Brain microvascular endothelial cell (primary cell): ENCODE results near the gene MACROD2.

ENCODE experiments used
- DNase-seq: peaks from one replicate; pipeline ENCODE4 v3.0.0-alpha.2; 2020
- H3K27ac ChIP-seq: fragments of 250-450 bp; sonication (Bioruptor Pico); 2 replicates; pipeline ENCODE4 v1.5.1; 2020; ENCODE audit warnings: mild to moderate bottlenecking, moderate library complexity
- H3K27me3 ChIP-seq: fragments of 250-450 bp; sonication (Bioruptor Pico); replicated peaks from 2 replicates; pipeline ENCODE4 v1.5.1; 2020; ENCODE audit warnings: mild to moderate bottlenecking
- H3K36me3 ChIP-seq: fragments of 250-450 bp; sonication (Bioruptor Pico); replicated peaks from 2 replicates; pipeline ENCODE4 v1.5.1; 2020; ENCODE audit warnings: mild to moderate bottlenecking
- H3K4me3 ChIP-seq: 2 replicates; pipeline ENCODE4 v1.5.1; 2011; ENCODE audit warnings: low read depth, mild to moderate bottlenecking, control low read depth, low read length, moderate library complexity
- in situ Hi-C: cut with HindIII; loops from 2 replicates; pipeline ENCODE4 v1.10.0; 2017; ENCODE audit warnings: low sequenced_read_pairs, low pct_ligation_motif_present
- TF ChIP-seq, protein P1 (sequence below): IDR thresholded peaks from 2 replicates; pipeline ENCODE4 v1.5.1; 2011; ENCODE audit warnings: low read depth, mild to moderate bottlenecking, moderate library complexity, low read length, control low read depth, inconsistent platforms; ENCODE audit errors: missing control alignments

MACROD2 gene

DNA sequence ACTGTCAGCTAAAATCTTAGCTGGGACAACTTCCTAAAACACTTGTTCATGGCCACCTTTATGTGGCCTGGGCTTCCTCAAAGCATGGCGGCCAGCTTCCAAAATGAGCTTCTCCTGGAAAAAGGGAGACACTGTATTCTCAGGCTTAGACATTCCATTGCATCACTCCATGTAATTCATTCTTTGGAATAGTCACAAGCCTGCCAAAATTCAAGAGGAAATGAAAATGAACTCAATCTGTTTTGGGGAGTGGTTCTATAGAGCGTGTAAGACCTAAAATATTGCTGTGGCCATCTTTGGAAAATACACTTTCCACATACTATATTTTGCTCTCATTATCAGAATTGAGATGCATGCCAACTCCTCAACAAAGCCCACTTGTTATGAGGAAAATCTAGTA is 1890.9 kb downstream of the MACROD2 start:
- Histone ChIP-seq H3K27ac (no peak overlapping the region), H3K36me3 (no peaks in the 10 kb centered on the region), H3K4me3 (no peak overlapping the region), H3K27me3 (no peaks in the 10 kb centered on the region)
- DNase-seq: no peak
- in situ Hi-C loops: no loop called here
- TF ChIP-seq, protein P1, sequence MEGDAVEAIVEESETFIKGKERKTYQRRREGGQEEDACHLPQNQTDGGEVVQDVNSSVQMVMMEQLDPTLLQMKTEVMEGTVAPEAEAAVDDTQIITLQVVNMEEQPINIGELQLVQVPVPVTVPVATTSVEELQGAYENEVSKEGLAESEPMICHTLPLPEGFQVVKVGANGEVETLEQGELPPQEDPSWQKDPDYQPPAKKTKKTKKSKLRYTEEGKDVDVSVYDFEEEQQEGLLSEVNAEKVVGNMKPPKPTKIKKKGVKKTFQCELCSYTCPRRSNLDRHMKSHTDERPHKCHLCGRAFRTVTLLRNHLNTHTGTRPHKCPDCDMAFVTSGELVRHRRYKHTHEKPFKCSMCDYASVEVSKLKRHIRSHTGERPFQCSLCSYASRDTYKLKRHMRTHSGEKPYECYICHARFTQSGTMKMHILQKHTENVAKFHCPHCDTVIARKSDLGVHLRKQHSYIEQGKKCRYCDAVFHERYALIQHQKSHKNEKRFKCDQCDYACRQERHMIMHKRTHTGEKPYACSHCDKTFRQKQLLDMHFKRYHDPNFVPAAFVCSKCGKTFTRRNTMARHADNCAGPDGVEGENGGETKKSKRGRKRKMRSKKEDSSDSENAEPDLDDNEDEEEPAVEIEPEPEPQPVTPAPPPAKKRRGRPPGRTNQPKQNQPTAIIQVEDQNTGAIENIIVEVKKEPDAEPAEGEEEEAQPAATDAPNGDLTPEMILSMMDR: no peak

DNA sequence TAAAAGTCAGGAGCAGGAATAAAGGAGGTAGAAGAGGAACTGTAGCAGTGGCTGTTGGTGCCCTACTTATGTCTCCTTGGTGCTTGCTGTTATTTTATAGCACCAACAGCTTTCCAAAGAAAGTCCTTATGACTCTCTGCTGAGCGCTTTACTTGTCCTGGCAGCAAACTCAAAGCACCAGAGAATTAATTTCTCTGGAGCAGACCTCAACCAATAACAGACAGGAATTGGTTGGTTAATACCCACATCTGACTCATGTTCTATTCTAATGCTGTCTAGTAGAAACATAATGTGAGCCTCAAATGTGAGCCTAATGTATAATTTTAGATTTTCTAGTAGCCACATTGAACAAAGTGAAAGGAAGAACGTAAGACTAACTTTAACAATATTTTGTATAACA is 1892.1 kb downstream of the MACROD2 start:
- TF ChIP-seq, protein P1: no peak

DNA sequence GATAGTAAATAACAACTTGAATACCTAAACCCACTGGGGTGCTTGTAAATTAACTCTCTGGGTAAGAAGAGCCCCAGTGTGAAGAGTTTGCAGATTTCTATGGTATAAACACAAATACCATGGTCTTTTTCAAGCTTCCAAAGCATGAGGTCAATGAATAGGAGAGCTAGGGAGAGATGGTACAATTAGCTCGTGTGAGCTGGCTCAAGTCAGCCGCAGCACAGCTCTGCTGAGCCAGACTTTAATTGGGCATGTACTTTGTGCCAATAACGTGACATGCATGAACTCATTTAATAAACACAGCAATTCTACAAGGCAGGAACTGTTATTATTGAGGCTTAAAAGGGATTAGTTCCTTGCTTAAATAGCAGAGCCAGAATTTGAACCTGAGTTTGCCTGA is 1893.7 kb downstream of the MACROD2 start:
- in situ Hi-C loops: no loop called here
- DNase-seq: no peak
- Histone ChIP-seq H3K27ac (no peak overlapping the region), H3K27me3 (no peaks in the 10 kb centered on the region), H3K4me3 (no peak overlapping the region), H3K36me3 (no peaks in the 10 kb centered on the region)
- TF ChIP-seq, protein P1: no peak

More for the DNA sequence above, 1892.1 kb downstream of the MACROD2 start:
- Histone ChIP-seq H3K36me3 (no peaks in the 10 kb centered on the region), H3K27me3 (no peaks in the 10 kb centered on the region), H3K4me3 (no peak overlapping the region), H3K27ac (no peak overlapping the region)
- no peak for DNase-seq
- in situ Hi-C loops: no loop called here

DNA sequence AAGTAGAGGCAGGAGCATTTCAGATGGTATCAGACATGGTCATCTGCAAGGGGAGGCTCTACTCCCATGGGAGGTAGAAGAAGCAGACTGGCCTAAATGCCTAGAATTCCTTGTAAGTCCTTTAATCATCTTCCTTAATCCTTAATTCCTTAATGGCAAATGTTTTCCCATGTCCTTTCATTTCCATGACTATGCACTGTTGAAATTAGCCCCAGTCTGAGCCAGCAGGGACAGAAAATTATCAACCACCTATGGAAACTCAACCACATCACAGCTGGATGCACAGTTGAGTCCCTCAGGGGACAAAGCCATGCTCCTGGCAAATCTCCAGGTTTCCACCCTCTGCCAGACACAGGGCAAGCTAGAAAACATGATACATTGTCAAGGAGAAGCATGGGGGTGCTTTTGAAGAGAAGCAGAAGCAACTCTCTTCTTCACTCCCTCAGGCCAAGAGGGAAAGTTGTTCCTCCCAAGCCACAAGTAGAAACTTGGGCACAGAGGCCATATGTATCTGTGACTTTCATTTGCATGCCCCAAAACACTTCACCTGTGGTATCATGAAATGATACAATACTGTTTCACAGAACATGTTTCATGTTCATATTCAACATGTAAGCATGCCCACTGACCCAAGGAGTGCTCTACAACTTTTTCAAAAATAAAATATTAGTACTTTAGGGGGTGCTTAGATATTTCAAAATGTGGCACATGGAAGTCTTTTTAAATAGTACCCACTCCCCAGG is 1894.4 kb downstream of the MACROD2 start:
- Histone ChIP-seq H3K36me3 (no peaks in the 10 kb centered on the region), H3K4me3 (no peak overlapping the region)
- in situ Hi-C loops: no loop called here

DNA sequence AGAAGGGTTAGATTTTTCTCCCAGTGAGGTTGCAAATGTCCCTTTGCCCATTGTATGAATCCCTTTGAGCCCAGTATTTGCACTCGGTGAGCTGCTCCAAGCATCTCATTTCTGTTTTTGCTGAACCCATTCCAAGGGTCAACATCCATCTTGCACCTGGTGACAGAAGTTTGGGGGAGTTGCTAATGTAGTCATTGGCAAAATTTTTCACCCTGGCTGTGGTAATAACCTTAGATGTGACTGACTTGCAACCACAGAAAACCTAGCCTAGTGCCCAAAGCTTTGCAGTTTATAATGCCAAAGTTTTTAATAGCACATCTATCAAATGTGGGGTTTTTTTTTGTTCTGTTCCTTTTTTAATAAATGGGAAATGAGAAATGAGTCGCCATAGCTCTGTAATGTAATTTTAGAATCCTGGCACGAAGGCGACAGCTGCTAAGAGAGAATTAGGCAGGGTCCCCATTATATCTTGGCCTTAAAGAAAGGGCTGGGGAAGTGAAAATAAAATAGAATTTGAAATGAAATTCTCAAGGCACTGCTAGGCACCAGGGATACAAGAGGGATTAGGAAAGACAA is 1895.2 kb downstream of the MACROD2 start:
- TF ChIP-seq, protein P1: no peak
- in situ Hi-C loops: no loop called here
- Histone ChIP-seq H3K36me3 (no peaks in the 10 kb centered on the region), H3K4me3 (no peak overlapping the region), H3K27ac (no peak overlapping the region), H3K27me3 (no peaks in the 10 kb centered on the region)
- no peak for DNase-seq

More for the DNA sequence above, 1894.4 kb downstream of the MACROD2 start:
- no peak for DNase-seq
- H3K27me3 ChIP-seq: no peaks in the 10 kb centered on the region
- TF ChIP-seq, protein P1: no peak
- H3K27ac ChIP-seq: no peak overlapping the region
